Effector CD4-positive, alpha-beta T cell (primary cell): ENCODE data around the gene CAPG.

Experiments used
- DNase-seq: peaks from one replicate; pipeline ENCODE4 v3.0.0-alpha.2; 2020

The CAPG gene

DNA sequence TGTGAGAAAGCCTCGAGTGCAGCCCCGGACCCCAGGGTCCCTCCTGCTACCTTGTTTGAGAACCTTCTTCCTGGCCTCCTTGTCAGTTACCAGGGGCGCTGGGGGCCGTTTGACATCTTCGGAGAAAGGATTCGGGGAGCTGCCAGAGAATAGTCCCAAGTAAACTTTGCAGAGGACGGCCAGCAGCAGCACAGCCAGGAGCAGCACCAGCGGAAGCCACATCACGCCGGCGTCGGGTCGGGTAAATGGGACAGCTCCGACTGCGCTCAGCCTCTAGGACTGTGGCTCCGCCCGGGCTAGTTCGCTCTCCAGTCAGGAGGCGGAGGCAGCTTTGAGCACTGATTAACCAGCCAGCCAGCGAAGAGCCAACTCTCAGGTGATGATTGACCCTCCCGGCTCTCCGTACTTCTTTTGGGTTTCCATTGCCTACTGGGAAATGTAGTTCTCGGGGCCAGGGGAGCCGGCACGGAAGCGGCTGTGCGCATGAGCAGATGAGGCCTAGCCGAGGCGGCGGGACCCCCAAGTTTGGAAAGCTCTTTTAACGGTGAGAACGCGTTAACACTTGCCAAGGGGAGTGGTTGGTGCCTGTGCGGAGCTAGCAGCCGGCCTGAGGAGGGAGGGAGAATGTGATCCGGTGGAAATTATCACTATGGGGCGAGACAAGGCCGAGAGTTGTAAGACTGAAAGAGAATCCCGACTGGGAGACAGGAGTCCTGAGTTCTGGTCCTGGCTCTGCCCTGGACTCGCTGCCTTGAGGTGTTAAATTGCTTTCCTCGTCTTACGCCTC is 55.7 kb downstream of the CAPG start, which contains the start of the genes ELMOD3 and RETSAT:
ELMOD3 (plus strand) TSS at position 484 of the 787 bp plus-strand sequence. CDS start 2,430 bp downstream, outside the sequence.
RETSAT (minus strand) TSS at position 243 of the 787 bp plus-strand sequence; CDS start at position 222, 21 bp downstream.
- DNase-seq: peak; percentile 99

GRCh38 chr2:85353876-85354285 is 56.3 kb downstream of the CAPG start:
- DNase-seq: no peak

GRCh38 chr2:85347599-85347998 is 62.6 kb downstream of the CAPG start:
- DNase-seq: no peak
